Ovary (tissue), 3 donors: ENCODE measurements around the gene CALR3.

ENCODE experiments used
- CTCF ChIP-seq, 3 donors: fragments of 450-650 bp in 2 of 3; fragments of 200-600 bp in 1 of 3; IDR thresholded peaks; one replicate each; pipeline versions ENCODE4 v1.5.1 to v1.8.0; 2016 to 2022; ENCODE audit warnings: antibody characterized with exemption in 3 of 3, mild to moderate bottlenecking in 1 of 3
- POLR2A ChIP-seq: fragments of 450-650 bp; IDR thresholded peaks from one replicate; pipeline ENCODE4 v1.6.1; 2017; ENCODE audit warnings: antibody characterized with exemption, mild to moderate bottlenecking, moderate library complexity
- donor health status: DM: no; HTN: no; CAD: no.

- no peak for TF ChIP-seq CTCF (IDR thresholded peaks at IDR 0.05)
- no peak for TF ChIP-seq POLR2A
These were observed 18.5 kb upstream of the CALR3 start for GRCh38 chr19:16514383-16515019.
